Coronary artery (tissue), 2 donors: ENCODE results near the gene AGBL4.

Source experiments
- DNase-seq: peaks from one replicate; pipeline ENCODE4 v3.0.0-alpha.2; 2017; ENCODE audit warnings: low spot score
- H3K27ac ChIP-seq, 2 donors: fragments of 200-600 bp; sonication (generic); one replicate each; pipeline ENCODE4 v1.5.1; 2016 to 2019
- H3K4me3 ChIP-seq: fragments of 200-600 bp; sonication (generic); 2 replicates; pipeline ENCODE4 v1.5.1; 2016; ENCODE audit warnings: mild to moderate bottlenecking, moderate library complexity
- TF ChIP-seq, protein P1 (sequence below): fragments of 200-600 bp; sonication (generic); IDR thresholded peaks from one replicate; pipeline ENCODE4 v1.5.1; 2019; ENCODE audit warnings: antibody characterized with exemption

Gene AGBL4

DNA sequence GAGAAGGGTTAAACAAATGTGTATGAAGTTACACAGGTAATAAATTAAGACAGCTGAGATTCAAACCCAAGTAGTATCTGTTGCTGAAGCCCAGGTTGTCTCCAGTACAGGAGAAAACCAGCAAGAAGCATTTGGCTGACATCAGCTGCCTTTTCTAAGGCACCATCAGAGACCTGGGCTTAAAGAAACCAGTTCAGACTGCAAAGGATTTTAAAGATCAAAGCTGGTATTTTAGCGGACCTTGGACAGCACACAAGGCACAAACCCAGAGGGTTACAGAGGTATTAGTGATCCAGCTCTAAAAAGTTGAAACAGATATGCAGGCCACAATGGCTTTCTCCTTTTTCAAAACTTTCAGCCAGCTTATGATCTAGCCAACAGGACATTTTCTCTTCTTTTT, 1270.5 kb downstream of the AGBL4 start:
- TF ChIP-seq, protein P1, sequence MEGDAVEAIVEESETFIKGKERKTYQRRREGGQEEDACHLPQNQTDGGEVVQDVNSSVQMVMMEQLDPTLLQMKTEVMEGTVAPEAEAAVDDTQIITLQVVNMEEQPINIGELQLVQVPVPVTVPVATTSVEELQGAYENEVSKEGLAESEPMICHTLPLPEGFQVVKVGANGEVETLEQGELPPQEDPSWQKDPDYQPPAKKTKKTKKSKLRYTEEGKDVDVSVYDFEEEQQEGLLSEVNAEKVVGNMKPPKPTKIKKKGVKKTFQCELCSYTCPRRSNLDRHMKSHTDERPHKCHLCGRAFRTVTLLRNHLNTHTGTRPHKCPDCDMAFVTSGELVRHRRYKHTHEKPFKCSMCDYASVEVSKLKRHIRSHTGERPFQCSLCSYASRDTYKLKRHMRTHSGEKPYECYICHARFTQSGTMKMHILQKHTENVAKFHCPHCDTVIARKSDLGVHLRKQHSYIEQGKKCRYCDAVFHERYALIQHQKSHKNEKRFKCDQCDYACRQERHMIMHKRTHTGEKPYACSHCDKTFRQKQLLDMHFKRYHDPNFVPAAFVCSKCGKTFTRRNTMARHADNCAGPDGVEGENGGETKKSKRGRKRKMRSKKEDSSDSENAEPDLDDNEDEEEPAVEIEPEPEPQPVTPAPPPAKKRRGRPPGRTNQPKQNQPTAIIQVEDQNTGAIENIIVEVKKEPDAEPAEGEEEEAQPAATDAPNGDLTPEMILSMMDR = no peak
- no peak overlapping the region for H3K27ac ChIP-seq
- DNase-seq = no peak

DNA sequence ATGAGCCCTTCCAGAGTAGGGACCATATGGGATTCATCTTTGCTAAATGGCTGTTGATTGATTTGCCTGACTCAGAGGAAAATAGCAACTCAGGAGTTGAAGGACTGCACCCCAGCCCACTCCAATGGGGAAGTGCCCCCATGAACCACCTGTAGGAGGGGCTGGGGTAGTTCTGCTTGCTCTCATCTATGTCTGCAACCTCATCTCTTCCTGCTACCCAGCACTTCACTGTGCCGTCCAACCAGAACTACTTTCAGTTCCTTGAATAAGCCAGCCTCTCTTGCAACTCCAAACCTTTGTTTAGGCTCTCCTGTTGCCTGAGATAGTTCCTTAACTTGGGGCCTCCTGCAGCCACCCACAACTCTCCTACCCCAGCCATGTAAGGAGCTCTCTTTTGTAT, 1273.6 kb downstream of the AGBL4 start:
- TF ChIP-seq, protein P1 = no peak
- DNase-seq = no peak

More for the DNA sequence above, 1270.5 kb downstream of the AGBL4 start:
- H3K4me3 ChIP-seq = no peak overlapping the region

DNA sequence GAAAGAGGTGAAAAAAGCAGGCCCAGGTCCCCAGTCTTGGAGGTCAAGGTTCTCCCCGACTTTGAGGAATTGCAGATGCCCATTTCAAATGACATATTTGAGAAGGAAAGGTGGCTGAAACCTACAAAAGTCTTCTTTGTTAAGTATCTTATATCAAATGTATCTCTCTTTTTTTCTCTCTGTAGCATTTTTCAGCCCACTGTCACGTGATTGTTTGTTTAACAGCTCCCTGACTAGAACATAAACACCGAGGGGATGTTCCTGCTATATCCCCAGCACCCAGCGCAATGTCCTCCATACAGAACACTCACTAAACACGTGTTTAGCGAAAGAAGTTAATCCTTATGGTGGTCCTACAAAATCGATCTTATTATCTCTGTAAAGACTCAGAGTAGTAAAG, 1274.7 kb downstream of the AGBL4 start:
- no peak overlapping the region for H3K4me3 ChIP-seq
- TF ChIP-seq, protein P1 = no peak
- no peak for DNase-seq
- H3K27ac ChIP-seq = no peak overlapping the region

More for the DNA sequence above, 1273.6 kb downstream of the AGBL4 start:
- Histone ChIP-seq H3K4me3 (no peak overlapping the region), H3K27ac (no peak overlapping the region)

DNA sequence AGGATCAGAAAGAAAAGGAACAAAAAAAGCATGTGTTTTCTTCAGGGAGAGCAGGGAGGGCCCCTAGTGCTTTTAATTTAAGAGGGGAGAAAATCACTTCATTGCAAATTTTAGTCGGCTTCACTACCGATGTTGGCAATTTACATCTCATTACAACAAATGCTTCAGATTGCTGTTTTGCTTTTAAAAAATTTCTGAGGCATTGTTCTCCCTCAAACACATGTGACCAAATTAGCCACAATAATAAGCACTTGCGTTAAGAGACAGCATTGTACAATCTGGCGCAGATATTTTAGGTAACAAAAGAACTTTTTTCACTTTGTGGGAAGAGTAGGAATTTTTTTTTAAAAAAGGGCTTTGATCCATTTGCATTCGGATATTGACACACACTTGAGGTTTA, 1276.8 kb downstream of the AGBL4 start:
- TF ChIP-seq, protein P1 = no peak

DNA sequence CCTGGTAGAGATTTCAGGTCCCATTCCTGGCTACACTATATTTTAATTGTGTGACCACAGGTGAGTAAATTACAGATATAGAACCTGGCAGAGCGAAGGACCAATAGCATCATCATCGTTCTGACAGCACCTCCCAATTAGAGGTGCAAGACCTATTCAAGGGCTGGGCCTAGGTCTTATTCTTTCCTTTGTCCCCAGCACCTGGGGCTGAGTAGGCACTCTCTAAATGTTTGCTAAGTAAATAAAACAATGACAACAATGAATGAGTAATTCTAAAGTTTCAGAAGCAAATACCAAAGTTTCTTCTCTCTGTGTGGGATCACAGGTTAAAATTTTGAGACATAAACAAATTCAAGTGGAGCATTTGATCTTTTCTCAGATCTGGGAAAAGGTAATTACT, 1279.7 kb downstream of the AGBL4 start:
- TF ChIP-seq, protein P1 = no peak
- H3K4me3 ChIP-seq = no peak overlapping the region
- no peak for DNase-seq
- no peak overlapping the region for H3K27ac ChIP-seq

More for the DNA sequence above, 1276.8 kb downstream of the AGBL4 start:
- no peak for DNase-seq
- no peak overlapping the region for H3K4me3 ChIP-seq
- no peak overlapping the region for H3K27ac ChIP-seq

DNA sequence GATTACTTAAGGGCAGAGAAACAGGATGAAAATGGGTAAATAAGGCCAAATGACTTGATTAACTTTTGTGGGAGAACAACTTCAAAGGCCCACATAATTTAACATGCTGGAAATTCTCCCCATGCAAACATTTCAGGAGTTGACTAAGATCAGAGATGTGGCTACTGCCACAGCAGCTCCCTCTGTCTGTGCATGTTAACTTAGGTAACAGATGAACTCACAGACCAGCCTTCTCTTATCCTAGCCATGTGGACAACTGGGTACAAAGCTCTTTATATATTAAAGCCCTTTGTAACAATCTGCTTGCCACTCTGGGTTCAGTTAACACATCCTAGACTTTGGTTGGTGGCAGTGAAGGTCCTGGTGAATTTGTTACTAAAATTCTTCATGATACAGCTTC, 1280.3 kb downstream of the AGBL4 start:
- TF ChIP-seq, protein P1 = no peak
- no peak for DNase-seq
- H3K27ac ChIP-seq = no peak overlapping the region
- no peak overlapping the region for H3K4me3 ChIP-seq

DNA sequence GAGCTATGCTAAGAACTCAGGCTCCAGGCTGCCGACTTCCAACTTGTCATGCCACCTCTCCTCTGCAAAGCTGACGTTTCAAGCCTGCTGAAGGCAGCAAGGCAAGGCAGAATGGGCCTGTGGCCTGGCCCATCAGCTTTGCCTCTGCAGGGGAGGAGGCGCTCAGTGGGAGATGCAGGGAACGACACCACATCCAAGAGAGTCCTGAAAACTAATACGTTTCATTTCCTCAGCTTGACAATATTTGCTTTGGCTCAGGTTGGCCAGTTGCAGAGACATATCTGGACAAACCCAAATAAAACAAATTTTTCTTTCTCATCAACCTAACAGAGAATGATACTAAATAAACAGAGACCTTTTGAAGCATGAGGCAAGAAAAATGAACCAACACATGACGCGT, 1282.4 kb downstream of the AGBL4 start:
- DNase-seq = no peak
- no peak overlapping the region for H3K27ac ChIP-seq
- no peak overlapping the region for H3K4me3 ChIP-seq
- TF ChIP-seq, protein P1 = no peak
